Amygdala (tissue), 56 donors: ENCODE data around the gene TMEM178B.
"Not testable (repeated sequence)": the region's sequence is repeated elsewhere in the genome, so short reads cannot be mapped to it uniquely, and the experiment has no call there.

Experiments
- DNase-seq, 56 donors: peaks; one replicate each; lab custom pipeline; 2025; lab: John Stamatoyannopoulos, UW

The TMEM178B gene

GRCh38 chr7:141132671-141133070 is 58.8 kb downstream of the TMEM178B start:
- no peak for DNase-seq

DNA sequence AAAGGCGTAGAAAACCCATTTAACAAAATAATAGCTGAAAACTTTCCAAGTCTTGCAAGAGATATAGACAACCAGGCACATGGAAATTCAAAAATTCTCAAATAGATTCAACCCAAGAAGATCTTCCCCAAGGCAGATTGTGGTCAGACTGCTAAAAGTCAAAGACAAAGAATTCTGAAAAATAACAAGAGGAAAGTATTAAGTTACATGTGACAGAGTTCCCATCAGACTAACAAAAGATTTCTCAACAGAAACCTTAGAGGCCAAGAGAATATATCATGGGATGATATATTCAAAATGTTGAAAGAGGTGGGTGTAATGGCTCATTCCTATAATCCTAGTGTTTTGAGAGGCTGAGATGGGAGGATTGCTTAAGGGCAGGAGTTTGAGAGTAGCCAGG is 59.8 kb downstream of the TMEM178B start:
- no peak for DNase-seq

DNA sequence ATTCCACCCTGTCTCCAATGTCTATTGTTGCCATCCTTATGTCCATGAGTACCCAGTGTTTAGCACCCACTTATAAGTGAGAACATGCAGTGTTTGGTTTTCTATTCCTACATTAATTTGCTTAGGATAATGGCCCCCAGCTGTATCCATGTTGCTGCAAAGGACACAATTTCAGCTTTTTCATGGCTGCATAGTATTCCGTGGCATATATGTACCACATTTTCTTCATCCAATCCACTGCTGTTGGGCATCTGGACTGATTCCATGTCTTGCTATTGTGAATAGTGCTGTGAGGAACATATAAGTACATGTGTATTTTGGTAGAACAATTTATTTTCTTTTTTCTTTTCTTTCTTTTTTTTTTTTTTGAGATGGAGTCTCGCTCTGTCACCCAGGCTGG is 68.2 kb downstream of the TMEM178B start:
- no peak for DNase-seq

DNA sequence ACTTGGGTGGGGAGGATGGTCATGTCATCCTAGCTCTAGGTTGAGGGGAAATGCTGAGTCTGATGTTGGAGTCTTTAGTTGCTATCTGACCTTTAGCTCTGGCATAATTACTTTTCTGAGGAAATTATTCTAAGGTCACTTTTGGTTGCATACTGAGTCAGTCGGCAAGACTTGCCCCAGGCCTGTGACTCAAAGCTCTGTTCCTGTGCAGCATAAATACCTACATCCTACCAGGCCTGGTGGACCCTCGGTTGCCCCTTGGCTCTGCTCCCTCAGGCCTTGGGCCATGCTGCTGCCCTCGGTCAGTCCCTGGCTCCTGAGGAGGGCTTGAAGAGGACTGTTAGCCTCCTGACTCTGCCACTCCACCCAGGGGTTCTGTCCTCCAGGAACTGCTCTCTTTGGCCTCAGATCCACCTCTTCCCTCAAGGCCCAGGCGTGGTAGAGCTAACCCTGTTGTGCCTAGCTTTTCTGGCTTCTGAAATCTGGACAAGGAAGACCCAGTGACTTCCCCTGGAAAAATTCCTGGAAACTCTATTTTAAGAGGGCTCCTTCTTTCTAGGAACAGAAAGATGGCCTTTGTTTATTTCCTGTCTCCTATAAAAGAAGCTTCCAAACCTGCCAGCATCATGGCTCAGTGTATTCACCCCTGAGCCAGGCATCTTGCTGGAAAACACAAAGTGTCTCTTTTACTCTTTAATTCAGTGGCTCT is 71.2 kb downstream of the TMEM178B start:
- DNase-seq, result no peak

- no peak for DNase-seq
Observed at GRCh38 chr7:141145630-141145982, 71.7 kb downstream of the TMEM178B start.

- DNase-seq, result no peak
Observed at GRCh38 chr7:141147482-141147881, 73.6 kb downstream of the TMEM178B start.

DNA sequence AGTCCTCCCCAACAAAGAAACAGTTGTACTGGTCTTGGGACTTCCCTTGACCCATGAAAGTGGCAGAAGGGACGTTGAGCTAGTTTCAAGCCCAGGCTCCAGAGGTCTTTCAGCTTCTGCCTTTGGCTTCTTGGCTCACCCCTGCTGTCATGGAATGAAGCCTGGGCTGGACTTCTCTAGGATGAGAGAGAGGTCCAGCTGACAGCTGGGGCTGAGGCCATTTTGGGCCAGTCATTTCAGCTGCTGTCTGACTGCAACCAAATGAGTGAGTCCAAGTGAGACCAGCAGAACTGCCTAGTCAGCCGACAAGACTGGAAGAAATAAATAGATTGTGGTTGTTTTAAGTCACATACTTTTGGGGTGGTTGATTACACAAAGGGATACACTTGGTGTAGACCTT is 76.6 kb downstream of the TMEM178B start:
- DNase-seq, result no peak

DNA sequence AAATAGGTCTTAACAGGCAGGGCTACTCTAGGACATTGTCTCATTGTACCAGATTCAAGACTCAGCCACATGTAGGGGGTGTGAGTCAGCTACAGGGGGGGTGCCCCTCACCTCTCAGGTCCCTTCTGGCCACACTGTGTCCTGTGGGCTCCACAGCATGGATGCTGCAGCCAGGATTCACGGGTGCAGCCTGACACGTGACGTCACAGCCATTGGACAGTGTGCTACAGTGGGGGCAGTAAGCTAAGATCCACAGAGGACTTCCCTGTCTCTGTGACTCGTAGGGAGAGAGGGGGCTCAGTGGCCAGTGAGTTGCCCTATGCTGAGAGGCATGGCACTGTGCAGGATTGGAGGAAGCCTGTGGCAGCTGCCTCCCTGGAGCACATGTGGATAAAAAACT is 77.9 kb downstream of the TMEM178B start:
- no peak for DNase-seq

- no peak for DNase-seq
Observed at GRCh38 chr7:141153231-141153630, 79.4 kb downstream of the TMEM178B start.

GRCh38 chr7:141154131-141154732 is 80.4 kb downstream of the TMEM178B start:
- no peak for DNase-seq

DNA sequence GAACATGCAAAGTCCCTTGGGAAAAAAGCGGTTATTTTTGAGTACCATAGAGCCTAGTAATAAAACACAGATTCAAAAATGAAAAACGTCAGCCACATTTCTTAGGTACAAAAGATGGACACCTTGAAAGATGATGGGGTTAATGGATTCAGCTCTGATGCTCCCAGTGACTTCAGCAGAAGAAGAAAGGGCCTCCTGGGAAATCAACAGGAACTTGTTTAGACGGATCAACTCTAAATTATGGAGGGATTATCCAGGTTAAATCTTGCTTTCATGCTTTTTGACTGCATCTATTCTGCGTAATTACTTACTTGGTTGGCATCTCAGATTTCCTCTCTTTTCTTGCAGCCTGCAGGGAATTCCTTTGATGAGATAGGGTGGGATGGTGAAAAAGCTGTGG is 82.5 kb downstream of the TMEM178B start:
- DNase-seq, result no peak

DNA sequence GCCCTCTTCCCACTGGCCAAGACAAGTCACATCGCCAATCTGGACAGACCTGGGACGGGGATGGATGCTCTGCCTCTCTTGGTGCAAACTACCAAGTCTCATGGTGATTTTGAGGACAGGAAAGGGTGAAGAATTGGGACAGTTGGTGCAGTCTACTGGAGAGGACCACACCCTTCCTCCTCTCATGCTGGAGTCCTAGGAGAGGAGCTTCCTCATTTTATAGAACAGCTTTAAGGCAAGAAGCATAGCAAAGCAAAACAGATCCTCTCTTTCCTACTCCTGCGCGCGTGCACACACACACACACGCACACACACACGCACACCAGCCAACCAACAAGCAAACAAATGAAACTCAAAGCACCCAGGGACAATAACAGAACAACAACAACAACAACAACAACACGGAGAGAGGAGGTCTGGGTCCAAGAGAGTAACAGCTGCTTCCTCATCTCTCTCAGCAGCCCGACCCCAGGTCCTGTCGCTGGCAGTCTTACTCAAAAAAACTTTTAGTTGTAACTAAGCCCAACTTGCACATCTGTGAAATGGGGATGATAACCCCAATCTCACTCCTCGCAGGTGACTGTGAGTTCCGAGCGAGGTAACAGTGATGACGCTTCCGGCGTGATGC is 83.4 kb downstream of the TMEM178B start:
- no peak for DNase-seq

GRCh38 chr7:141158561-141158960 is 84.7 kb downstream of the TMEM178B start:
- no peak for DNase-seq

GRCh38 chr7:141160246-141160860 is 86.5 kb downstream of the TMEM178B start:
- DNase-seq, result no peak

DNA sequence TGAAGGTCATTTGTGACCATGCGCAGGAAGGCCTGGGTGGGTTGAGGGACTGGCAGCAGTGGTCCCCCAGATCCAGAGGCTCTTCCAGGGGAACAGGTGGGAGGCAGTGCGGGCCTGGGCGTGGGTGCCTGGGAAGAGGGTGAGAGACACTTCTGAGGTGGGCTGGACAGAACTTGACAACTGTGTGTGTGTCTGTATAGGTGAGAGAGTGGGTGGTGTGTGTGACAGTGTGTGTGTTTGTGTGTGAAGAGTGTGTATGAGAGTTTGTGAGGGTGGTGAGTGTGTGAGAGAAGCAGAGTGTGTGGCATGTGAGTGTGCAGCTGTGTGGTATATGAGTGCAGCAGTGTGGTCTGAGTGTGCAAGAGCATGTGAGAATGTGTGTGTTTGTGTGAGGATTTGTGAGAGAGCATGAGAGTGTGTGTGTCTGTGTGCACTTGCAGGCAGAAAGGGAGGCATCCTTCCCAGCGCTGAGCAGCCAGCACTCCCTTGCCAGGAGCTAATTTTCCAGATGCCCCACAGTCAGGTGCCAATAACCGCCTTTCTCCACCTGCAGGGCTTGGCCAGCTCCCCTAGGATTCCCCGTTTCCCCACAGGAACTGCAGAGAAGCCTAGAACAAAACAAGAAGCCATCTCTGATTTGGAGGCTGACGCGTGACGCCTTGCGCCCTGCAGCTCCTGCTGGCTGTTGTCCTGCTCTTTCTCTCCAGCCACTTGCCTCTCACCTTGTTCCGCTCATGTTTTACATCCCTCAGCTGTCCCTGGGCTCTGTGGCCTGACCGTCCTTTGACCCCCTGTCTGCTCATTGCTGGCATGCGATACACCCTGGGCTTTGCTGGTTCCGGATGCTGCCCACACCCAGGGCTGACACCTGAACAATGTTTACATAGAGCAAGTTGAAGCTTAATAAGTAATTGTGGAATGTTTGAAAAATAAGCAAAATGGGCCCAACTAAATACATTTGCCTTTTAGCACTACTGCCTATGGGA is 88.0 kb downstream of the TMEM178B start:
- no peak for DNase-seq

GRCh38 chr7:141165521-141165920 is 91.7 kb downstream of the TMEM178B start:
- no peak for DNase-seq

- DNase-seq, result no peak
Observed at GRCh38 chr7:141166926-141167325, 93.1 kb downstream of the TMEM178B start.

DNA sequence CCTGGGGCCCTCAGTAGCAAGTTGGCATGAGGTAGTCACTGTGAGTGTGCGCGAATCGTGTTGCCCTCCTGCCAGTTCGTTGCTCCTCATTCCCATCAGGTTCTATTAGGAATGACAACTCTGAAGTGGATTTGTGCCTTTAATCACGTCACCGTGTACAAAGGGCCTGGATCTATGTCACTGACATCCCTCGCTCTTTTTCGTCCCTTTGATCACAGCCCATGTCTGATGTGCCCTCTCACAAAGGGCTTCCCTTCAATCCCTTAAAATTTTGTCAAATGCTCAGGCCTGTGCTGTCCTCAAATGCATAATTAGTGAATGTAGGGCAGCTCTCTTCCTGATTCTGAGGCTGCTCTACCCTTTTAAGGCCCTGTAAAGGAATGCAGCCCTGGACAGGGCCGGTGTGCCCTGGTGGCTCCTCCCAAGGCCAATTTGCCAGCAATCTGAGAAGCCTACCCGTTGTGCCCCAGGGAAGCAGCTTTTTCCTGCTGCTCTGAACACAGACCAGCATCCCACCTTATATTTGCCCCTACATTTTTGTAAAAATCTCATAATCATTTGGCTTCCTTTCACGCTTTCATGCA is 93.6 kb downstream of the TMEM178B start:
- no peak for DNase-seq

DNA sequence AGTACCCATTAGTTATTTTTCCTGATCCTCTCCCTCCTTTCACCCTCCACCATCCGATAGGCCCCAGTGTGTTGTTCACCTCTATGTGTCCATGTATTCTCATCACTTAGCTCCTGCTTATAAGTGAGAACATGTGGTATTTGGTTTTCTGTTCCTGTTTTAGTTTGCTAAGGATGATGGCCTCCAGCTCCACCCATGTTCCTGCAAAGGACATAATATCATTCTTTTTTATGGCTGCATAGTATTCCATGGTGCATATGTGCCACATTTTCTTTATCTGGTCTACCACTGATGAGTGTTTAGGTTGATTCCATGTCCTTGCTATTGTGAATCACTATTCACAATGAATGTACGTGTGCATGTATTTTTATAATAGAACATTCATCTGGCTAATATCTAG is 95.3 kb downstream of the TMEM178B start:
- not testable (repeated sequence) for DNase-seq

- DNase-seq, result not testable (repeated sequence)
Observed at GRCh38 chr7:141175728-141176127, 101.9 kb downstream of the TMEM178B start.
